ENCODE measurements around the gene RPL41. TPM values are rescaled to one million over a fixed set of nuclear protein-coding genes. Genes with fewer than 3 reads are reported as not detected.

The RPL41 gene
- total and polyA plus RNA-seq, 12 donors: 475 to 5,263 (median 2,004) TPM

DNA sequence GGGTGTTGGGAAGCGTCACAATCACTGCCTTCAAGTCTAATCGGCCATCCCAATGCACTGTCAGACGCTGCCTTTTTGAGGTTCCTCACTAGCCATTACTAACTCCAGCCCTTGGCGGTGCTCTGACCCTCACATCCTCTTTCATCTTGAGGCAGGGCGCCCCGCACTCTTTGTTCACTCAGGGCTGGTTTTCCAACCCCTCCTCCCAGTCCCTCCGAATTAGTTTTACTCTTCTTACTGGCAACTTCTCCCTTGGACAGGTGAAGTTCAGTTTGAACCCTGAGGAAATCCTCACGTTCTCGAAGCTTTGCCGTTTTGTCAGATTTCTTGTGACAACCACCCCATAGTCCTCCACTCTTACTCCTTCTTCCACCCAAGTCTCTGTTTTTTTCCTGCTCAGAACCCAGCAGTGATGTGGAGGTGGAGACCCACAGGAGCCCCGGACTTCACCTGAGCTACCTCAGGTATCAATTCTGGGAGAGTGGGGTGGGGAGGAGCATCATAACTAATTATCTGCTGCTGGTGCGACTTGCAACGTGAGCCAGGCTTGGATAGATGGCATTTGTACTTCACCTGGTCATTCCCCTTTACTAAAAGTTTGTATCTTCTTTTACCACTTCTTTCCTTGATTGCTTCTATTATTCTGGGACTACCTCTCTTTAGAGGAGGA, 2.4 kb downstream of the RPL41 start:
- intact Hi-C loops (cut with DNase I): loop anchor here in 7 of 10 donors (1.0 to 10.0 kb wide), 15 partner anchors 40 to 384 kb away; partner anchors contain the start of genes SMARCC2 (in 5 of the 7), SPRYD4 (in 5 of the 7), NABP2 (in 4 of the 7) and MYL6 (in 2 of the 7)
- WGBS, 2 donors: 10 to 11% methylated on average over 13 of the region's 13 CpGs
- TF ChIP-seq, protein P1, sequence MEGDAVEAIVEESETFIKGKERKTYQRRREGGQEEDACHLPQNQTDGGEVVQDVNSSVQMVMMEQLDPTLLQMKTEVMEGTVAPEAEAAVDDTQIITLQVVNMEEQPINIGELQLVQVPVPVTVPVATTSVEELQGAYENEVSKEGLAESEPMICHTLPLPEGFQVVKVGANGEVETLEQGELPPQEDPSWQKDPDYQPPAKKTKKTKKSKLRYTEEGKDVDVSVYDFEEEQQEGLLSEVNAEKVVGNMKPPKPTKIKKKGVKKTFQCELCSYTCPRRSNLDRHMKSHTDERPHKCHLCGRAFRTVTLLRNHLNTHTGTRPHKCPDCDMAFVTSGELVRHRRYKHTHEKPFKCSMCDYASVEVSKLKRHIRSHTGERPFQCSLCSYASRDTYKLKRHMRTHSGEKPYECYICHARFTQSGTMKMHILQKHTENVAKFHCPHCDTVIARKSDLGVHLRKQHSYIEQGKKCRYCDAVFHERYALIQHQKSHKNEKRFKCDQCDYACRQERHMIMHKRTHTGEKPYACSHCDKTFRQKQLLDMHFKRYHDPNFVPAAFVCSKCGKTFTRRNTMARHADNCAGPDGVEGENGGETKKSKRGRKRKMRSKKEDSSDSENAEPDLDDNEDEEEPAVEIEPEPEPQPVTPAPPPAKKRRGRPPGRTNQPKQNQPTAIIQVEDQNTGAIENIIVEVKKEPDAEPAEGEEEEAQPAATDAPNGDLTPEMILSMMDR (IDR thresholded peaks at IDR 0.05): no peak
- Histone ChIP-seq H3K9me3 (no peaks in the 10 kb centered on the region), H3K4me3 (peak overlapping the region; percentile 53 to 84 (median 74)), H3K4me1 (peaks cover 0 to 60% (median 40%) of the 10 kb centered on the region in 9 donors), H3K27ac (peak overlapping the region; percentile 64 to 95 (median 88)), H3K27me3 (no peaks in the 10 kb centered on the region), H3K36me3 (peaks cover 0 to 43% (median 13%) of the 10 kb centered on the region in 9 donors)
- peak in 2 of 8 donors; percentile 0 for ATAC-seq
- DNase-seq: no peak

DNA sequence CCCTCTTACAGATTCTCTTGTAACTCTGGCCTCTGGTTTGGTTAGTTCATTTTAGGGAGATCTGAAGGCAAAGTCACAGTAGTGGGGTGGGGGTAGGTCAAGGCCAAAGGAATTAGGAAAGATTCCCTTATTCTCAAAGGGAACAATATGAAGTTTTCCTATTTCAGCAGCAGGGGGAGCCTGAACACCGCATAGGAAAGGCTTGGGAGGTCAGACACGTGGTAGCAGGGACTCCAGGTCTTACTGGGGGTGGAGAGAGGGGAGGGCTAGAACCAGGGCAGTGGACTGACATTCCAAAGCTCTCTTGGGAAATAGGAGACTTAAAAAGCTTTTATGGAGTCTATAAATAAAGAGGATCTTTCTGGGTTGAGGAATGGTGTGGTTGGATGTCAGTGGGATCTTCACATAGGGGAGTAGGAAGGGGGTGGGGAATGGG, 2.9 kb downstream of the RPL41 start:
- intact Hi-C loops (cut with DNase I): loop anchor here in 7 of 10 donors (1.0 to 10.0 kb wide), 14 partner anchors 39 to 385 kb away; partner anchors contain the start of genes SMARCC2 (in 5 of the 7), NABP2 (in 4 of the 7), SPRYD4 (in 4 of the 7) and MYL6 (in 2 of the 7)
- TF ChIP-seq, protein P1 (IDR thresholded peaks at IDR 0.05): peak; percentile 57 to 87 (median 80)
- Histone ChIP-seq H3K36me3 (peaks cover 0 to 39% (median 13%) of the 10 kb centered on the region in 9 donors), H3K4me1 (peaks cover 0 to 60% (median 41%) of the 10 kb centered on the region in 9 donors), H3K9me3 (no peaks in the 10 kb centered on the region), H3K4me3 (peak overlapping the region in 7 of 10 donors; percentile 54 to 84 (median 74)), H3K27ac (peak overlapping the region in 9 of 10 donors; percentile 46 to 95 (median 89)), H3K27me3 (no peaks in the 10 kb centered on the region)
- DNase-seq: peak; percentile 46 to 87
- 0% methylated on average over 2 of the region's 2 CpGs for WGBS, 2 donors
- peak; percentile 43 to 55 (median 47) for ATAC-seq

DNA sequence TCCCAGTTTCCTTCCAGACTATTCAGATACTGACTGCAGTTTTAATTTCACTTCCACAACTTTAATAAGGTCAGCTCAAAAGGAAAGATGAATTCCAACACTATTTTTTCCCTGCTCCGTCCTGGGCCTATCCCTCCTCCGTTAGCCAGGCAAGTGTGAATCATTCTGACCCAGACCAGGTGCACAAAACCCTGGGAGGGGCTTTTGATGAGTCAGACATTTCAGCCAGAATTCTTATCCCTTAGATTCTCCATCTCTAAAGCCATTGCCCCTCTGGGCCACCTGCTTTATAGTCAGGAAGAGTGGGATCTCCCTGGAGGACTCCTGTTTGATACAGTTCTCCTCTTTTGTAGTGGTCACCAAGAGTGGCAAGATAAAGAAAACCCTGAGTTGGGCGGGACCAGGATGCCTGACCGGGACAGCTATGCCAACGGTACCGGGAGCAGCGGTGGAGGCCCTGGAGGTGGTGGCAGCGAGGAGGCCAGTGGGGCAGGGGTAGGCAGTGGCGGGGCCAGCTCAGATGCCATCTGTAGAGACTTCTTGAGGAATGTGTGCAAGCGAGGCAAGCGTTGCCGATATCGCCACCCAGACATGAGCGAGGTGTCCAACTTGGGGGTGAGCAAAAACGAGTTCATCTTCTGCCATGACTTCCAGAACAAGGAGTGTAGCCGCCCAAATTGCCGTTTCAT, 3.9 kb downstream of the RPL41 start:
- Histone ChIP-seq H3K4me1 (peaks cover 0 to 64% (median 46%) of the 10 kb centered on the region in 9 donors), H3K9me3 (no peaks in the 10 kb centered on the region), H3K4me3 (no peak overlapping the region), H3K27ac (peak overlapping the region in 9 of 10 donors; percentile 46 to 95 (median 88)), H3K36me3 (peaks cover 0 to 39% (median 13%) of the 10 kb centered on the region in 9 donors), H3K27me3 (no peaks in the 10 kb centered on the region)
- intact Hi-C loops (cut with DNase I): loop anchor here in 6 of 10 donors (2.0 to 10.0 kb wide), 6 partner anchors 37 to 514 kb away; partner anchors contain the start of genes SMARCC2 (in 2 of the 6), SPRYD4 (in 2 of the 6), BAZ2A (in 1 of the 6) and MYL6 (in 1 of the 6)
- WGBS, 2 donors: 85 to 90% methylated on average over 17 of the region's 17 CpGs
- ATAC-seq (no peak), DNase-seq (no peak)
- TF ChIP-seq, protein P1 (IDR thresholded peaks at IDR 0.05): no peak

Measured in heart right ventricle (tissue), 16 donors.